ENCODE data around the gene C9orf153. TPM values are rescaled to one million over a fixed set of nuclear protein-coding genes. Genes with fewer than 3 reads are reported as not detected.

The C9orf153 gene
- total RNA-seq, 1 donor from 2014 or later: 0.69 TPM

DNA sequence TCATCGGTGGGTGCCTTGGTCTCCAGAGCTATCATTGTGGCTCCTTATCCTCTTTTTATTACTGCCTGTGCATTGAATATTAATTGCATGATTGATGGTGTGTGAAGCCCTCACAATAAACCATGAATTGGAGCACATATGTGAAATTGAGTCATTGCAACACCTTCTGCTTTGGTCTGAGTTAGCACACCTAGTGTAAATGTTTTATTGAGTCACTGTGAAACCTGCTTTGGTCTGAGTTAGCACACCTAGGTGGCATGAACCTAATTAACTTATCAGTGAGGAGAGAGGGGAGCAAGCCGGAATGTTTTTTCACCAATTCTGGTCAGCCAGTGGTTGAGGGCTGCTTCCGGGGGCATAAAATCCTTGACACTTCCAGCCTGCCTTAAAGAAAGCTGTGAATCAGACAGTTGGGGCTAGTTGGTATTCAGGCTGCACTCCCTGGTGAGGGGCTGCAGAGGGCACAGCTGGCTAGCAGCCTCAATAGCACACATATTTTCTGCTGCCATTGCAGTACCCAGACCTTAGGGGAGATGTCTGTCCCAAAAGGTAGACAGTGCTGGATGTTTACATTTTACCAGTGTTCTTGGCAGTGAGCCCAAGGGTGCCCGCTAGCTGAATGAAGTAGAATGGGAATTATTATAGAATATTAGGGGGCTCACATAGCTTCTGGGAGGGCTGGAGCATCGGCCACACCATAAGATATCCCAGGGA is 83.6 kb downstream of the C9orf153 start:
- Mint-ChIP-seq H3K27me3 (peaks cover 10% of the 10 kb centered on the region), H3K4me1 (ENCODE audit: low read depth) (no peaks in the 10 kb centered on the region), H3K9me3 (ENCODE audit: low read depth) (no peaks in the 10 kb centered on the region), H3K4me3 (ENCODE audit: low read depth) (no peak overlapping the region), H3K36me3 (ENCODE audit: insufficient read depth) (no peaks in the 10 kb centered on the region), H3K27ac (no peak overlapping the region)
- TF ChIP-seq, protein P1, sequence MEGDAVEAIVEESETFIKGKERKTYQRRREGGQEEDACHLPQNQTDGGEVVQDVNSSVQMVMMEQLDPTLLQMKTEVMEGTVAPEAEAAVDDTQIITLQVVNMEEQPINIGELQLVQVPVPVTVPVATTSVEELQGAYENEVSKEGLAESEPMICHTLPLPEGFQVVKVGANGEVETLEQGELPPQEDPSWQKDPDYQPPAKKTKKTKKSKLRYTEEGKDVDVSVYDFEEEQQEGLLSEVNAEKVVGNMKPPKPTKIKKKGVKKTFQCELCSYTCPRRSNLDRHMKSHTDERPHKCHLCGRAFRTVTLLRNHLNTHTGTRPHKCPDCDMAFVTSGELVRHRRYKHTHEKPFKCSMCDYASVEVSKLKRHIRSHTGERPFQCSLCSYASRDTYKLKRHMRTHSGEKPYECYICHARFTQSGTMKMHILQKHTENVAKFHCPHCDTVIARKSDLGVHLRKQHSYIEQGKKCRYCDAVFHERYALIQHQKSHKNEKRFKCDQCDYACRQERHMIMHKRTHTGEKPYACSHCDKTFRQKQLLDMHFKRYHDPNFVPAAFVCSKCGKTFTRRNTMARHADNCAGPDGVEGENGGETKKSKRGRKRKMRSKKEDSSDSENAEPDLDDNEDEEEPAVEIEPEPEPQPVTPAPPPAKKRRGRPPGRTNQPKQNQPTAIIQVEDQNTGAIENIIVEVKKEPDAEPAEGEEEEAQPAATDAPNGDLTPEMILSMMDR (IDR thresholded peaks at IDR 0.05; ENCODE audit: unreplicated experiment): no peak
- DNase-seq (ENCODE audit: low spot score, unreplicated experiment): no peak

DNA sequence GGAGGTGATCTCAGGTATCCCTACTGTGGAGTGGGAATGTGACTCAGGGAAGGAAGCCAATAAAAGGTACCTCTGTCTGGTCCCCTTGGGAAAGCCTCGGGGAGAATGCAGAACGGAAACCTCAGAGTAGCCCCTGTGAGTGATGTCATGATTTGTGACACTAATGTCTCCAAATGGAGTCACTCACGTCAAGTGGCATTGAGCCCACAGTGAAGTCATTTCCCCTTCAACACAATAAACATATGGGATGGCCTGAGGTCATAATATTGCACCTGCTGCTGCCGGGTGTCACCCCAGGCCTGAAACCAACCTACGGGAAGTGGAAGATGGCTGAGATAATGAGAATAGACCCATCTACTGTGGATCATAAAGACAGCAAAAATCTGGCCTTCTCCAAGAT is 84.2 kb downstream of the C9orf153 start:
- TF ChIP-seq, protein P1 (IDR thresholded peaks at IDR 0.05; ENCODE audit: unreplicated experiment): no peak
- no peak for DNase-seq (ENCODE audit: low spot score, unreplicated experiment)
- H3K4me1 Mint-ChIP-seq (ENCODE audit: low read depth): no peaks in the 10 kb centered on the region
- H3K27me3 Mint-ChIP-seq: peaks cover 9% of the 10 kb centered on the region
- H3K27ac Mint-ChIP-seq: no peak overlapping the region
- H3K9me3 Mint-ChIP-seq (ENCODE audit: low read depth): no peaks in the 10 kb centered on the region
- no peaks in the 10 kb centered on the region for H3K36me3 Mint-ChIP-seq (ENCODE audit: insufficient read depth)
- no peak overlapping the region for H3K4me3 Mint-ChIP-seq (ENCODE audit: low read depth)

Other genes with a start within 250 kb of the C9orf153 start
- gene GOLM1, start 160.1 kb downstream of the C9orf153 start, total RNA-seq: 104 and 112 TPM in 2 replicates
- 34.7 and 37.9 TPM in 2 replicates for gene ISCA1, start 22.9 kb upstream of the C9orf153 start, total RNA-seq
- gene TUT7, start 94.8 kb upstream of the C9orf153 start, total RNA-seq: 24.5 and 25.2 TPM in 2 replicates